Esophagus squamous epithelium (tissue), 5 donors: ENCODE data around the gene TMEM167B. TPM values are rescaled to one million over a fixed set of nuclear protein-coding genes. Genes with fewer than 3 reads are reported as not detected.

Experiments
- DNase-seq: peaks from one replicate; lab custom pipeline; 2025; lab: John Stamatoyannopoulos, UW
- H3K27ac ChIP-seq, 4 donors: fragments of 200-600 bp; sonication (generic); one replicate each; pipeline ENCODE4 v1.5.1; 2016 to 2019; ENCODE audit warnings: mild to moderate bottlenecking in 1 of 4
- H3K27me3 ChIP-seq, 4 donors: fragments of 200-600 bp; sonication (generic); 1 replicate in 3 of 4; 2 replicates in 1 of 4; pipeline versions ENCODE4 v1.5.1 to v1.6.0; 2017 to 2021; ENCODE audit warnings: antibody characterized with exemption in 1 of 4
- H3K36me3 ChIP-seq, 3 donors: fragments of 200-600 bp; sonication (generic); one replicate each; pipeline ENCODE4 v1.5.1; 2016 to 2019
- H3K4me1 ChIP-seq, 3 donors: fragments of 200-600 bp; sonication (generic); one replicate each; pipeline ENCODE4 v1.5.1; 2017 to 2019
- H3K4me3 ChIP-seq, 4 donors: fragments of 200-600 bp; sonication (generic); 1 replicate in 3 of 4; 2 replicates in 1 of 4; pipeline ENCODE4 v1.5.1; 2016 to 2019; ENCODE audit warnings: mild to moderate bottlenecking in 2 of 4, moderate library complexity in 1 of 4
- H3K9me3 ChIP-seq, 3 donors: fragments of 200-600 bp; sonication (generic); one replicate each; pipeline ENCODE4 v1.5.1; 2016 to 2019
- CTCF ChIP-seq, 6 experiments: fragments of 450-650 bp in 4 of 6; fragments of 200-600 bp in 2 of 6; sonication (generic) in 2 of 6; IDR thresholded peaks; one replicate each; pipeline ENCODE4 v1.5.1; 2016 to 2019; ENCODE audit warnings: antibody characterized with exemption in 6 of 6, mild to moderate bottlenecking in 4 of 6, moderate library complexity in 4 of 6
- POLR2A ChIP-seq, 4 donors: fragments of 450-650 bp; IDR thresholded peaks; one replicate each; pipeline ENCODE4 v1.6.1; 2017; ENCODE audit warnings: antibody characterized with exemption in 4 of 4, mild to moderate bottlenecking in 4 of 4, moderate library complexity in 3 of 4
- WGBS, 2 donors: methylation state at CpG; one replicate each; pipeline ENCODE4 v1.1.5; 2018; 5-methylcytosine and 5-hydroxymethylcytosine counted together
- intact Hi-C: fragments of 100-400 bp; cut with DNase I; formaldehyde crosslinking; loops from one replicate; pipeline ENCODE4 v1.15.0; 2022
- total RNA-seq, 4 donors: library from RNA; depleted of rRNA; stranded (reverse); fragments of >200 nt; gene quantifications; one replicate each; pipeline ENCODE4 v1.1.0, GENCODE V29; 2016
- donor health status: DM: yes; HTN: yes; CAD: no.

The TMEM167B gene
- total RNA-seq, 4 donors from 2014 or later: 10.8 to 21.4 (median 16.0) TPM

DNA sequence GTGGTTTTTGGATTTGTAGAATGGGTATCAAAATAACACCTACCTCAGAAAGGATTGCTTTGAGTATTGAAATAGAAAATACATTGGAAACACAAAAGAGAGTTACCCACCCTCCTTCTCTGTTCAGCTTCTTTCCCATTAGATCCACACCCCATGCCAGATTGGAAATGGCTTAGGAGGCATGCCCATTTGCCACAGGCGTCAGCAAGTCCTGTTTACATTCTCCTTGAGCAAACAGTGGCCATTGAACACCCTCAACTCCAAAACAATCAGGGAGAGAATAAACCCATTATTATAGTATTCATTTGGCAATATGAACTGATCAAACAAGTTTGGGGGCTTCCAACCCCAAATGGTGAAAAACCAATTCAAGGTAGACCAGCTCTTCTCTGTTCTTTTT lies 25.7 kb downstream of the TMEM167B start:
- 20 to 56% methylated on average over 1 of the region's 1 CpG for WGBS, 2 donors
- Histone ChIP-seq H3K9me3 (no peaks in the 10 kb centered on the region), H3K27ac (no peak overlapping the region), H3K4me3 (no peak overlapping the region), H3K27me3 (peaks cover 0 to 37% (median 7%) of the 10 kb centered on the region in 4 donors), H3K4me1 (peaks cover 20 to 32% (median 24%) of the 10 kb centered on the region in 3 donors), H3K36me3 (no peaks in the 10 kb centered on the region)
- intact Hi-C loops: no loop called here
- DNase-seq: no peak
- TF ChIP-seq CTCF (IDR thresholded peaks at IDR 0.05) (no peak), POLR2A (IDR thresholded peaks at IDR 0.05) (no peak)

DNA sequence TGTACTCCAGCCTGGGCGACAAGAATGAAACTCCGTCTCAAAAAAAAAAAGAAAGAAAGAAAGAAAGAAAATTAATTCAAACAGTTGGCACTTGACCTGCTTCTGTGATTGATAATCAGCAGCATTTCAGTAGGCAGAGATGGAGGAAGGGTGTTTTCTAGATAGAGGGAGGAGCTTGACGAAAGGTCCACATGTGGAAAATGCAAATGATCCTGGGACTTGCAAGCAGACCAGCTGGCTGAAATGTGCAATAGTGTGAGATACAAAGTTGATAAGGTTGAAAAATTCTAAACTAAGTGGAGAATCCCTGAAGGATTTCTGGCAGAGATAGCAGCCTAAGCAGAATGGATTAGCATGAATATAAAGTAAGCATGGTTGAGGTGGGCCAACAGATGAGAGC lies 27.5 kb downstream of the TMEM167B start:
- Histone ChIP-seq H3K27me3 (peaks cover 0 to 37% (median 7%) of the 10 kb centered on the region in 4 donors), H3K9me3 (no peaks in the 10 kb centered on the region), H3K4me3 (no peak overlapping the region), H3K36me3 (no peaks in the 10 kb centered on the region), H3K27ac (no peak overlapping the region), H3K4me1 (peaks cover 9 to 15% (median 10%) of the 10 kb centered on the region in 3 donors)
- WGBS, 2 donors: 82 to 88% methylated on average over 3 of the region's 3 CpGs
- TF ChIP-seq CTCF (IDR thresholded peaks at IDR 0.05) (no peak), POLR2A (IDR thresholded peaks at IDR 0.05) (no peak)
- DNase-seq: no peak
- intact Hi-C loops: no loop called here

GRCh38 chr1:109120356-109120755 lies 29.8 kb downstream of the TMEM167B start:
- H3K36me3 ChIP-seq: no peaks in the 10 kb centered on the region
- TF ChIP-seq CTCF (IDR thresholded peaks at IDR 0.05) (no peak), POLR2A (IDR thresholded peaks at IDR 0.05) (no peak)
- H3K4me3 ChIP-seq: no peak overlapping the region
- H3K27me3 ChIP-seq: peaks cover 0 to 15% (median 0%) of the 10 kb centered on the region in 4 donors
- H3K27ac ChIP-seq: no peak overlapping the region
- 89 to 94% methylated on average over 5 of the region's 5 CpGs for WGBS, 2 donors
- H3K9me3 ChIP-seq: no peaks in the 10 kb centered on the region
- no peak for DNase-seq
- intact Hi-C loops: no loop called here
- H3K4me1 ChIP-seq: no peaks in the 10 kb centered on the region

GRCh38 chr1:109131059-109131458 lies 40.5 kb downstream of the TMEM167B start:
- TF ChIP-seq POLR2A (IDR thresholded peaks at IDR 0.05) (no peak), CTCF (IDR thresholded peaks at IDR 0.05) (no peak)
- Histone ChIP-seq H3K27ac (no peak overlapping the region), H3K27me3 (no peaks in the 10 kb centered on the region), H3K9me3 (no peaks in the 10 kb centered on the region), H3K4me1 (no peaks in the 10 kb centered on the region), H3K4me3 (no peak overlapping the region), H3K36me3 (no peaks in the 10 kb centered on the region)
- DNase-seq: no peak
- WGBS, 2 donors: 70 to 100% methylated on average over 2 of the region's 2 CpGs
- intact Hi-C loops: no loop called here

- Histone ChIP-seq H3K36me3 (no peaks in the 10 kb centered on the region), H3K27me3 (no peaks in the 10 kb centered on the region), H3K27ac (no peak overlapping the region), H3K4me1 (no peaks in the 10 kb centered on the region), H3K9me3 (no peaks in the 10 kb centered on the region), H3K4me3 (no peak overlapping the region)
- intact Hi-C loops: no loop called here
- no peak for DNase-seq
- no peak for TF ChIP-seq POLR2A (IDR thresholded peaks at IDR 0.05)
- TF ChIP-seq CTCF (IDR thresholded peaks at IDR 0.05): no peak
Observed at GRCh38 chr1:109131800-109132199, 41.2 kb downstream of the TMEM167B start.
